HepG2 (cell line): Measurements from ENCODE around the gene PTPRM. TPM values are rescaled to one million over a fixed set of nuclear protein-coding genes. Genes with fewer than 3 reads are reported as not detected.

Experiments
- ATAC-seq: fragments of 200-7000 bp; cut with Tn5 transposase; 3 replicates; pipeline ENCODE4 v1.9.1; 2020; ENCODE audit warnings: mild to moderate bottlenecking, moderate library complexity
- BruUV-seq: library from RNA; stranded (reverse); fragments of 400-500 nt; replicated peaks from 2 replicates; lab custom pipeline; 2021; lab: Mats Ljungman, UMichigan
- CTCF ChIA-PET: fragments of 300-600 bp; formaldehyde crosslinking; extraction: SDS; loops from one replicate; lab custom pipeline; 2021; ENCODE audit warnings: low total read pairs, inconsistent platforms, low intra/inter-chr PET ratio; lab: Yijun Ruan, JAX
- POLR2A ChIA-PET: fragments of 350-600 bp; sonication (Branson Sonifier 250); formaldehyde crosslinking; loops from one replicate; lab custom pipeline; 2020; ENCODE audit warnings: antibody characterized with exemption, inconsistent platforms; lab: Yijun Ruan, JAX
- DNase-seq: peaks from one replicate; pipeline ENCODE4 v3.0.0-alpha.2; 2015; ENCODE audit warnings: low spot score
- FAIRE-seq: peaks from 3 replicates; lab custom pipeline; 2011; peaks lifted over from hg19 to GRCh38; lab: Jason Lieb, UNC
- H2AFZ ChIP-seq: one replicate; pipeline ENCODE4 v1.6.1; 2011; ENCODE audit warnings: low read length, inconsistent platforms
- H3K27ac ChIP-seq: fragments of 300-600 bp; 3 replicates; pipeline ENCODE4 v1.8.0; 2011; ENCODE audit warnings: mixed run types, mild to moderate bottlenecking, mixed read lengths, low read length, inconsistent platforms; ENCODE audit not compliant: insufficient read depth; ENCODE audit errors: extremely low read length
- H3K27me3 ChIP-seq, 2 experiments: fragments of 200-600 bp in 1 of 2; 2 replicates in 1 of 2; 3 replicates in 1 of 2; pipeline versions ENCODE4 v1.6.0 to v1.8.0; 2011; ENCODE audit warnings: low read length in 2 of 2, mild to moderate bottlenecking in 2 of 2, moderate library complexity in 2 of 2, inconsistent platforms in 1 of 2; ENCODE audit not compliant: insufficient read depth in 2 of 2, control insufficient read depth in 1 of 2
- H3K36me3 ChIP-seq, 2 experiments: fragments of 200-600 bp in 1 of 2; replicated peaks in 1 of 2; 2 replicates in 1 of 2; 3 replicates in 1 of 2; pipeline versions ENCODE4 v1.5.1 to v1.8.0; 2011; ENCODE audit warnings: low read length in 2 of 2, inconsistent platforms in 1 of 2; ENCODE audit not compliant: insufficient read depth in 2 of 2, control insufficient read depth in 1 of 2
- H3K4me1 ChIP-seq: 2 replicates; pipeline ENCODE4 v1.5.1; 2012; ENCODE audit warnings: low read length, inconsistent platforms; ENCODE audit not compliant: insufficient read depth
- H3K4me2 ChIP-seq: 2 replicates; pipeline ENCODE4 v1.6.0; 2011; ENCODE audit warnings: low read depth, low read length, inconsistent platforms
- H3K4me3 ChIP-seq, 3 experiments: fragments of 200-600 bp in 1 of 3; sonication (generic), shearing (Covaris generic) in 1 of 3; replicated peaks in 1 of 3; 2 replicates each; pipeline ENCODE4 v1.5.1; 2011 to 2016; ENCODE audit warnings: low read length in 3 of 3, inconsistent platforms in 2 of 3, low read depth in 2 of 3, mild to moderate bottlenecking in 2 of 3, control low read depth in 1 of 3, mixed read lengths in 1 of 3; ENCODE audit not compliant: insufficient read depth in 1 of 3
- H3K79me2 ChIP-seq: one replicate; pipeline ENCODE4 v1.6.1; 2011; ENCODE audit warnings: low read length, inconsistent platforms; ENCODE audit not compliant: insufficient read depth
- H3K9ac ChIP-seq: 2 replicates; pipeline ENCODE4 v1.6.0; 2011; ENCODE audit warnings: mild to moderate bottlenecking, low read depth, low read length, inconsistent platforms; ENCODE audit not compliant: insufficient read depth
- H3K9me3 ChIP-seq: 2 replicates; pipeline ENCODE4 v1.5.1; 2012; ENCODE audit warnings: mild to moderate bottlenecking, low read length
- H4K20me1 ChIP-seq: 2 replicates; pipeline ENCODE4 v1.6.0; 2011; ENCODE audit warnings: inconsistent platforms, mild to moderate bottlenecking, low read length, moderate library complexity; ENCODE audit not compliant: insufficient read depth
- CHD4 ChIP-seq: fragments of 200-600 bp; sonication (generic); IDR thresholded peaks from 2 replicates; pipeline ENCODE4 v1.7.0; 2017; ENCODE audit warnings: mild to moderate bottlenecking, low read length, borderline replicate concordance
- LRRFIP1 ChIP-seq: sonication (generic); formaldehyde crosslinking; conservative IDR thresholded peaks from 2 replicates; pipeline ENCODE4 v1.4.0; 2020; ENCODE audit warnings: missing genetic modification reagents
- SMAD9 ChIP-seq: sonication (generic); formaldehyde crosslinking; IDR thresholded peaks from 2 replicates; pipeline ENCODE4 v1.5.1; 2020; ENCODE audit warnings: mild to moderate bottlenecking, missing genetic modification reagents
- ZC3H13 ChIP-seq: sonication (generic); formaldehyde crosslinking; IDR thresholded peaks from 2 replicates; pipeline ENCODE4 v1.8.1; 2023; ENCODE audit warnings: mild to moderate bottlenecking, missing genetic modification reagents, moderate library complexity
- ZFX ChIP-seq: sonication (generic); formaldehyde crosslinking; IDR thresholded peaks from 2 replicates; pipeline ENCODE4 v1.4.0; 2020; ENCODE audit warnings: mild to moderate bottlenecking, low read depth, missing genetic modification reagents, moderate library complexity
- ZNF18 ChIP-seq: sonication (generic); formaldehyde crosslinking; IDR thresholded peaks from 2 replicates; pipeline ENCODE4 v1.8.0; 2022; ENCODE audit warnings: mild to moderate bottlenecking, missing genetic modification reagents; ENCODE audit not compliant: insufficient replicate concordance
- ZNF552 ChIP-seq: sonication (generic); formaldehyde crosslinking; IDR thresholded peaks from 2 replicates; pipeline ENCODE4 v1.9.0; 2022; ENCODE audit warnings: missing genetic modification reagents, mild to moderate bottlenecking, borderline replicate concordance
- ZNF646 ChIP-seq: sonication (generic); formaldehyde crosslinking; IDR thresholded peaks from 2 replicates; pipeline ENCODE4 v1.9.0; 2021; ENCODE audit warnings: mild to moderate bottlenecking, missing genetic modification reagents
- ZNF891 ChIP-seq: sonication (generic); formaldehyde crosslinking; IDR thresholded peaks from 2 replicates; pipeline ENCODE4 v1.5.0; 2020; ENCODE audit warnings: mild to moderate bottlenecking, missing genetic modification reagents
- WGBS: methylation state at CpG from one replicate; pipeline ENCODE4 v1.1.6; 2017; ENCODE audit warnings: low lambda C conversion rate; 5-methylcytosine and 5-hydroxymethylcytosine counted together
- in situ Hi-C: cut with HindIII; loops from 2 replicates; pipeline ENCODE4 v1.10.0; 2017; ENCODE audit warnings: low pct_unique_long_range_greater_than_20kb; ENCODE audit not compliant: extremely low pct_ligation_motif_present
- intact Hi-C: fragments of 100-400 bp; cut with micrococcal nuclease; formaldehyde crosslinking; loops from one replicate; pipeline ENCODE4 v1.10.0; 2022; ENCODE audit not compliant: unreplicated experiment
- polyA plus RNA-seq, 8 experiments: library from polyadenylated mRNA; depleted of rRNA in 3 of 8; stranded (reverse) in 7 of 8; unstranded in 1 of 8; fragments of >200 nt; fragmentation: Illumina TruSeq in 4 of 8; extraction: Trizol in 4 of 8; gene quantifications; 2 replicates each; pipeline versions ENCODE4 v1.2.1 to v1.2.3, GENCODE V29; 2011 to 2016; ENCODE audit warnings: low read depth in 4 of 8, missing spikeins in 1 of 8, mixed read lengths in 1 of 8; ENCODE audit not compliant: insufficient read depth in 1 of 8
- total RNA-seq, 5 experiments: library from RNA; depleted of rRNA; stranded (reverse); fragments of >200 nt; fragmentation: Illumina TruSeq; extraction: Trizol; gene quantifications; 2 replicates each; pipeline ENCODE4 v1.2.3, GENCODE V29; 2016; ENCODE audit warnings: low read depth in 1 of 5

The PTPRM gene
- total and polyA plus RNA-seq, 2 of the 13 experiments (the other 11 are each of a cell fraction or from before 2014, with no cell fraction given): 12.6 to 108 TPM

GRCh38 chr18:7696780-7697179 is 129.7 kb downstream of the PTPRM start (continued):
- no peak for TF ChIP-seq ZC3H13

GRCh38 chr18:7697306-7697705 is 130.2 kb downstream of the PTPRM start:
- Histone ChIP-seq H4K20me1 (no peaks in the 10 kb centered on the region), H2AFZ (no peak overlapping the region), H3K27me3 (no peaks in the 10 kb centered on the region), H3K4me1 (no peaks in the 10 kb centered on the region), H3K4me2 (no peak overlapping the region), H3K27ac (no peak overlapping the region), H3K9ac (no peak overlapping the region), H3K79me2 (no peaks in the 10 kb centered on the region), H3K9me3 (no peaks in the 10 kb centered on the region), H3K36me3 (no peaks in the 10 kb centered on the region), H3K4me3 (no peak overlapping the region)
- 98% methylated on average over 2 of the region's 2 CpGs for WGBS
- POLR2A ChIA-PET: no interaction called here
- FAIRE-seq: no peak
- no peak for ATAC-seq
- DNase-seq: no peak
- CTCF ChIA-PET: no interaction called here
- intact Hi-C loops (loop anchor here (10.0 kb wide), 1 partner anchor 57 kb away; no protein-coding TSS in a partner anchor), in situ Hi-C loops (no loop called here)
- BruUV-seq: no TSS peak
- no peak for TF ChIP-seq ZNF646 (CRISPR knock-in tag)
- no peak for TF ChIP-seq SMAD9 (CRISPR knock-in tag)
- no peak for TF ChIP-seq ZNF18
- TF ChIP-seq ZNF891 (CRISPR knock-in tag): no peak
- no peak for TF ChIP-seq ZFX (CRISPR knock-in tag)
- TF ChIP-seq LRRFIP1: no peak
- TF ChIP-seq CHD4: no peak
- TF ChIP-seq ZNF552 (CRISPR knock-in tag): no peak
